Prostate gland (tissue), 2 donors: ENCODE data around the gene GATA5. TPM values are rescaled to one million over a fixed set of nuclear protein-coding genes. Genes with fewer than 3 reads are reported as not detected.

ENCODE experiments used
- DNase-seq: peaks from one replicate; pipeline ENCODE4 v3.0.0-alpha.2; 2019; ENCODE audit warnings: low spot score
- H3K27ac ChIP-seq, 2 donors: fragments of 200-600 bp; sonication (generic); 2 replicates each; pipeline ENCODE4 v1.5.1; 2017 to 2019
- H3K27me3 ChIP-seq: fragments of 200-600 bp; sonication (generic); replicated peaks from 2 replicates; pipeline ENCODE4 v1.5.1; 2019; ENCODE audit not compliant: insufficient read depth
- H3K36me3 ChIP-seq, 2 donors: fragments of 200-600 bp; sonication (generic); 1 replicate in 1 of 2; 2 replicates in 1 of 2; pipeline versions ENCODE4 v1.5.1 to v1.8.1; 2017 to 2019
- H3K4me1 ChIP-seq: fragments of 200-600 bp; sonication (generic); replicated peaks from 2 replicates; pipeline ENCODE4 v1.5.1; 2019
- H3K4me3 ChIP-seq, 2 donors: fragments of 200-600 bp; sonication (generic); 2 replicates each; pipeline ENCODE4 v1.5.1; 2017 to 2019
- H3K9me3 ChIP-seq: fragments of 200-600 bp; sonication (generic); 2 replicates; pipeline ENCODE4 v1.5.1; 2017
- CTCF ChIP-seq, 4 experiments: fragments of 200-600 bp in 2 of 4; fragments of 450-650 bp in 2 of 4; sonication (generic) in 2 of 4; IDR thresholded peaks; 1 replicate in 3 of 4; 2 replicates in 1 of 4; pipeline ENCODE4 v1.5.1; 2016 to 2019; ENCODE audit warnings: antibody characterized with exemption in 4 of 4, mild to moderate bottlenecking in 2 of 4, moderate library complexity in 2 of 4
- POLR2A ChIP-seq: fragments of 450-650 bp; IDR thresholded peaks from one replicate; pipeline ENCODE4 v1.6.1; 2016; ENCODE audit warnings: antibody characterized with exemption, mild to moderate bottlenecking
- POLR2AphosphoS5 ChIP-seq: sonication (generic); formaldehyde crosslinking; IDR thresholded peaks from one replicate; pipeline ENCODE4 v1.6.1; 2017; ENCODE audit warnings: antibody characterized with exemption
- WGBS: methylation state at CpG from one replicate; pipeline ENCODE4 v1.1.5; 2018; 5-methylcytosine and 5-hydroxymethylcytosine counted together
- intact Hi-C: fragments of 100-400 bp; cut with DNase I; formaldehyde crosslinking; loops from one replicate; pipeline ENCODE4 v1.14.2; 2022
- total RNA-seq, 2 donors: library from RNA; depleted of rRNA; stranded (reverse); fragments of >200 nt; gene quantifications; one replicate each; pipeline ENCODE4 v1.1.0, GENCODE V29; 2016

Gene GATA5
- total RNA-seq, 2 donors from 2014 or later = 1.3 to 53.7 TPM

DNA sequence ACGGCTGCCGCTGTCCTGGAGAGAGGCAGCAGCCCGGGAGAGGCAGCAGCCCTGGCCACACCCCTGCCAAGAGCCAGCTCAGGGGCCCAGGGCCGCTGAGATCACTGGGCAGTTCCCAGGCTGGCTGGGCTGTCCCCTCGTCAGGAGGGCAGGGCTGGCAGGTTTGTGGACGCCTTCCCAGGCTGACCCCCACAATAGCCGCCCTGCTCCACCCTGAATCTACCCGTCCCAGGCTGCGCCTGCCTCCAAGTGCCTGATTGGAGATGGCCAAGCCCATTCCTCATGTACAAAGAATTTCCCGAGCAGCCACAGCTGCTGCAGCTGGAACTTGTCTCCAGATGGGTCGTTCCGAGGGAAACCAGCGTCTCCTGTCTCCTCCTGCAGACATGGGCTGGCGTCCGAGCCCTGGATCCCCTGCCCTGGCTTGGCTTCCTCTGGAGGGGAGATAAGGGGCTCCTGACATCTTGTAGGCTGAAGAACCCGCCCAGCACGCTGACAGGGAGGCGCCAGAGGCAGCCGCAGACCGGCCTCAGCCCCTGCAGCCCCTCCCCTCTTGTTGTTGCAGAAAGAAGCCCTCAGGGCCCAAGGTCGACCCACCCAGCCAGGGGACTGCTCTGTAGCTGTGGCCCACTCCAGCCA, 9.4 kb upstream of the GATA5 start:
- Histone ChIP-seq H3K36me3 (no peaks in the 10 kb centered on the region), H3K27ac (no peak overlapping the region), H3K4me1 (no peaks in the 10 kb centered on the region), H3K27me3 (peaks cover 4% of the 10 kb centered on the region), H3K9me3 (no peaks in the 10 kb centered on the region), H3K4me3 (no peak overlapping the region)
- TF ChIP-seq POLR2AphosphoS5 = no peak
- TF ChIP-seq CTCF (IDR thresholded peaks at IDR 0.05) = no peak
- TF ChIP-seq POLR2A = no peak
- DNase-seq = no peak
- intact Hi-C loops = no loop called here
- WGBS = 10% methylated on average over 19 of the region's 21 CpGs

DNA sequence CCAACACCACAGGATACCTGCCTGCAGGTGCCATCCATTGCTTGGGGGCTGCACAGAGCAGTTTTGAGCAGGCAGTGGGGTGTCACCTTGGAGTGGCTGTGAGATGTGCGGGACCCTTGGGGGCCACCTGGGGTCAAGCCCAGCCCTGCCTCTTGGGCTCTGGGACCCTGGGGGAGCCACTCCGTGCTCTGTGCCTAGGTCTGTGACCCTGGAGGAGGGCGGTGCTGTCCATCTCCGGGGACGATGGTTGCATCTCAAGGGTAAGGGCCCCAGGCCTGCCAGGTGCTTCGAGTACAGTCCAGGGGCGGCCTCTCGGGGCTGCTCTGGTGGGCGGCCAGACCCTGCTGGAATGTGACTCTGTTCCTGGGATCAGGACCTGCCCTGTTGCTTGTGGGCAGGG, 8.7 kb upstream of the GATA5 start:
- 89% methylated on average over 9 of the region's 9 CpGs for WGBS
- Histone ChIP-seq H3K4me3 (no peak overlapping the region), H3K4me1 (no peaks in the 10 kb centered on the region), H3K36me3 (no peaks in the 10 kb centered on the region), H3K9me3 (no peaks in the 10 kb centered on the region), H3K27me3 (peaks cover 4% of the 10 kb centered on the region), H3K27ac (no peak overlapping the region)
- no peak for TF ChIP-seq CTCF (IDR thresholded peaks at IDR 0.05)
- TF ChIP-seq POLR2AphosphoS5 = no peak
- intact Hi-C loops = no loop called here
- no peak for DNase-seq

DNA sequence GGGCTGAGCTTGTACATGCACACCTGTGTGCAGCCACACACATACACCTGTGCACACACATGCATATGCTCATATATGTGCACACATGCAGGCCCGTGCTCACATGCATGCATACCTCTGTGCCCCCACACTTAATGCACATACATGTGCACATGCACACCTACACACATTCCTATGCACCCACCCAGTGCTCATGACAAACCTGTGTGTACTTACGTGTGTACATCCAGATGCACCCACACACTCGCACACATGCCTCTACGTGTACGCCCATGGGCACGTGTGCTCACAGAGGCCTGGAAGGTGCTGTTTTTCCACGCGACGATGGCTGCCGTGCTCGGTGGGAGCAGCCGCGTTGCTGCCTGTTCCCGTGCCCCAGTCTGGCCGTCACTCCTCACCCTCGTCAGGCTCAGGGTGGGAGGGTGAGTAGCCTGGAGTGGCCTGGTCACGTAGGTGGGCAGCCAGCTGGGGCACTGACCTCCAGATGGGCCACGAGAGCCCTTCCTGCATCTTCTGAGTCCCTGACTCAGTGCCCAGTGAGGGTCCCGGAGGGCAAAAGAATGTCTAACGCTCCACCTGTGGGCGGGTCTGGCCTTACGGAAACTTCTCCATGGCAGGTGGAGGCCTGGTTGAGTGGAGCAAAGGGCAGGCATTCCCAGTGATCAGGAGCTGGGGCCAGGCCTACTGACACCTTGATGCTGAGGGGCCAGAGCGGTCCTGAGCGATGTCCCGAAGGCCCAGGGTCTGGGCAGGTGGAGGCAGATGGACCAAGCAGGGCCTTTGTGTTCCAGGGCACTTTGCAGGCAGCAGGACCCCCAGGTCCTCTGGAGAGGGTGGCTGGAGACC, 8.0 kb upstream of the GATA5 start:
- 92% methylated on average over 25 of the region's 25 CpGs for WGBS
- no peak for DNase-seq
- no peaks in the 10 kb centered on the region for H3K4me1 ChIP-seq
- TF ChIP-seq CTCF (IDR thresholded peaks at IDR 0.05) (no peak), POLR2AphosphoS5 (no peak), POLR2A (no peak)
- intact Hi-C loops = no loop called here
- H3K4me3 ChIP-seq = no peak overlapping the region
- peaks cover 4% of the 10 kb centered on the region for H3K27me3 ChIP-seq
- H3K9me3 ChIP-seq = no peaks in the 10 kb centered on the region
- H3K27ac ChIP-seq = no peak overlapping the region
- H3K36me3 ChIP-seq = no peaks in the 10 kb centered on the region

GRCh38 chr20:62482974-62483373, 7.2 kb upstream of the GATA5 start:
- H3K27ac ChIP-seq = no peak overlapping the region
- no peaks in the 10 kb centered on the region for H3K4me1 ChIP-seq
- intact Hi-C loops = no loop called here
- no peaks in the 10 kb centered on the region for H3K9me3 ChIP-seq
- H3K4me3 ChIP-seq = no peak overlapping the region
- H3K27me3 ChIP-seq = peaks cover 6% of the 10 kb centered on the region
- DNase-seq = no peak
- WGBS = 59% methylated on average over 8 of the region's 8 CpGs
- TF ChIP-seq CTCF (IDR thresholded peaks at IDR 0.05) = no peak
- TF ChIP-seq POLR2A = no peak
- no peak for TF ChIP-seq POLR2AphosphoS5
- H3K36me3 ChIP-seq = no peaks in the 10 kb centered on the region
